LHCN-M2 (cell line): ENCODE measurements around the gene MKX. TPM values are rescaled to one million over a fixed set of nuclear protein-coding genes. Genes with fewer than 3 reads are reported as not detected.

ENCODE experiments used
- DNase-seq: peaks from one replicate; pipeline ENCODE4 v3.0.0-alpha.2; 2012; ENCODE audit warnings: low read depth
- polyA plus RNA-seq: library from polyadenylated mRNA; unstranded; fragments of >200 nt; gene quantifications from one replicate; pipeline ENCODE4 v1.2.1, GENCODE V29; 2012; ENCODE audit warnings: missing spikeins
- total RNA-seq: library from RNA; depleted of rRNA; stranded (reverse); fragments of >200 nt; gene quantifications from 2 replicates; pipeline ENCODE4 v1.2.3, GENCODE V29; 2014; rRNA removed

MKX gene, protein sequence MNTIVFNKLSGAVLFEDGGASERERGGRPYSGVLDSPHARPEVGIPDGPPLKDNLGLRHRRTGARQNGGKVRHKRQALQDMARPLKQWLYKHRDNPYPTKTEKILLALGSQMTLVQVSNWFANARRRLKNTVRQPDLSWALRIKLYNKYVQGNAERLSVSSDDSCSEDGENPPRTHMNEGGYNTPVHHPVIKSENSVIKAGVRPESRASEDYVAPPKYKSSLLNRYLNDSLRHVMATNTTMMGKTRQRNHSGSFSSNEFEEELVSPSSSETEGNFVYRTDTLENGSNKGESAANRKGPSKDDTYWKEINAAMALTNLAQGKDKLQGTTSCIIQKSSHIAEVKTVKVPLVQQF
- total RNA-seq: 0.11 TPM in 1 of 2 replicates, not detected in the other
- polyA plus RNA-seq: 0.30 TPM

DNA sequence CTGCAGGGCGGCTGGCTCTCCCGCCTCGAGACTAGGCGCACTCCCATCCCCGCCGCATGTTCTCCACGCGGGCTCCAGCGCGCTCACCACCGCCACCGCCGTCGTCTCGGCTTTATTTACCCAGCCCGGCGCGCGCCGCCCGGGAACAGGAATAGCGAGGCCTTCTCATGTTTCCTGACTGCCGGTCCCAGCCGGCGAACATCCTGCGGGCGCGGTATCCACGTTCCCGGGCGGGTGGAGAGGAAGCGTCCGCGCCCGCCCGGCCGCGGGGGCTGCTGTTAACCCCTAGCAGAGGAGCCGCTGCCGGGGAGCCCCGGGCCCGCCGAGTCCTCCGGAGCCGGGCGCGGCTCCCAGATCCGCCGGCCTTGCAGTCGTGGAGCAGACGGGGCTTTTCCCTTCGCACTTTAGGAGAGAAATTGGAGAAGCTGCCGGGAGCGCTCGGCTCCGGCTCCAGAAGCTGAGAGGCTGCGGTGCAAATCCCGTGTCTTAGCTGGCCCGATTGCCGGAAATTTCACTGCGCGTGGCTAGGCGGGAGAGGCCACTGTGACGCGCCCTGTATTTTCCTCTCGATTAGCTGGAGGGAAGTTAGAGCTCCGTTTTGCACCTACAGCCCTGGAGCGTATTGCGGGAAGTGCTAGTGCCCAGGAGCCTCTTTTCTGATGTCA lies at the start of gene MKX:
MKX (minus strand) TSS at position 88 of the 665 bp plus-strand sequence. CDS start 2,404 bp downstream, outside the sequence.
- peak; percentile 20 for DNase-seq

DNA sequence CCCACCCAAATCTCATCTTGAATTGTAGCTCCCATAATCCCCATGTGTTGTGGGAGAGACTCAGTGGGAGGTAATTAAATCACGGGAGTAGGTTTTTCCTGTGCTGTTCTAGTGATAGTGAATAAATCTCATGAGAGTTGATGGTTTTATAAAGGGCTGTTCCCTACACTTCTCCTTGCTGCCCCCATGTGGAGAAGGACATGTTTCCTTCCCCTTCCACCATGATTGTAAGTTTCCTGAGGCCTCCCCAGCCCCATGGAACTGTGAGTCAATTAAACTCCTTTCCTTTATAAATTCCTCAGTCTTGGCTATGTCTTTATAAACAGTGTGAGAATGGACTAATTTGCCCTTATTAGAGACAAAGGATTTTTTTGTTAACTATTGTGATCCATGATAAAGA lies 48.5 kb upstream of the MKX start:
- peak; percentile 9 for DNase-seq

DNA sequence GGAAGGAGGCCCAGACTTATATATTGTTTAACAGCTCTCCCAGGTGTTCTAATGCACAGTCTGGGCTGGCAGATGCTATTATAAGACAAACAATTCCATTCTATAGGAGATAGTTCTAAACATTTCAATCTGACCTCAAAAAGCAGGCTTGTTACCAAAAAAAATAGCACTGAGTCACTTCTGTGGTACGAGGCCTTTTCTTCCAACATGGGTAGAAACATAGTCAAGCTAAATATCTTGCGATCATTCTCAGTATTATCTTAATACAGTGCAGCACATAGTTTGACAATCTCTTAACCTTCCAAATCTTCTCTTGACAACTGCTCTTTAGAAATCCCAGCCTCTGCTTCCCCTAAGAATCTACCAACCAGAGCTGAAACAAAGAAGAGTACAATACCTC lies 46.6 kb upstream of the MKX start:
- no peak for DNase-seq

DNA sequence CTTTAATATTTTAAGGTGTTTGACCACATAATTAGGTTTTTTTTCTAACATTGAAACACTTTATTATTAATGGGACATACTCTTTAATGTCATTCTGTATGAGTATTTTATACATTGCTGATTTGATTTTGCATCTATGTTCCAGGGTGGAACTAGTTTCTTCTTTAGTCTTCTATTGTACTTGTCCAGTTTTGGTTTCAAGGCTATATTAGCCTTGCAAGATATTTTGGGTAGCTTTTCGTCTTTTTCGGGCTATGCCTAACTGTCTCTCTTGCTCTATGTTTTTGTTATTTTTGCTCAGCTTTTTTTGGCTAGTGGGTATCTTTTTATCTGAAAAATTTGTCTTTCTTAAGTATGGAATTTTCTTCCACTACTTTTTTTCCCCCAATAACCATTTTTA lies 38.7 kb upstream of the MKX start:
- DNase-seq: no peak

DNA sequence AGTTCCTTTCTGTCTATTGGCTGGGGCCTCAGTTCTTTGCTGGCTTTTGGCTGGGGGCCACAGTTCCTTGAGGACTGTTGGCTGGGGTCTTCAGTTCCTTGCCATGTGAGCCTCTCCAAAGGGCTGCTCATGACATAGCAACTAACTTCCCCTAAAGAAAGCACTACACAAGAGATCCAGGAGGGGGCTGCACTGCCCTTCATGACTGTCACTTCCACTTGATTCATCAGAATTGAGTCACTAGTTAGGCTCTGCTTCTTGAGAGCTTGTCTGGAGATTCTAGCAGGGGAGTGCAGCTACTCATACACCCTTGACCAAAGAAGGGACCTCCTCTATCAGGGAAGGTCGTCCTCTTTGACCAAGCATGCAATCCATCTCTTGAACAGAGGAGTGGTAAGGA lies 38.0 kb upstream of the MKX start:
- peak; percentile 52 for DNase-seq

DNA sequence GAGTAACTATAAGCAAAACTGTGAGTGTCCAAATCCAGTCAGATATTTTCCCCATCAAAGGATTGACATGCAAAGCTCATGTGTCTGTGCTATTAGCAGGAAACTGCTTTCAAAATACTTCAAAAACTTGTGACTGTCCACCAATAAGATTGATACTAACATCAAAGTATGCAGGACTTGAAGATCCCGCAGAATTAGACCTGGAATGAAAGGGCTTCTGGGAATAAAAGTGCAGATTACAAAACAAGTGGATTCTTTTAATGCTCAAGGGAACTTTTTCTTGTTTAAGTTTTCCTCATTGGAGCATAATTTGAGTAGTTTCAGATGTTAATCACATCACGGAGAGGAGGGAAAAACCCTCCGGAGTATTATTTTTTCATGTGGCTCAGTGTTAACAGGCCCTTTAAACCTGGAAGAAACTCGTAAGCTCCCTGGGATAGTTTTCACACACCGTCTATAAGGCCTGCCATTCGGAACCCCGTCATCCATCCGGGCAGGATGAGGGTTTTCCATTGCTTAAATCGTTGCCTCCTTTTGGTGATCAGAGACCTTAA lies 33.9 kb upstream of the MKX start:
- DNase-seq: no peak

DNA sequence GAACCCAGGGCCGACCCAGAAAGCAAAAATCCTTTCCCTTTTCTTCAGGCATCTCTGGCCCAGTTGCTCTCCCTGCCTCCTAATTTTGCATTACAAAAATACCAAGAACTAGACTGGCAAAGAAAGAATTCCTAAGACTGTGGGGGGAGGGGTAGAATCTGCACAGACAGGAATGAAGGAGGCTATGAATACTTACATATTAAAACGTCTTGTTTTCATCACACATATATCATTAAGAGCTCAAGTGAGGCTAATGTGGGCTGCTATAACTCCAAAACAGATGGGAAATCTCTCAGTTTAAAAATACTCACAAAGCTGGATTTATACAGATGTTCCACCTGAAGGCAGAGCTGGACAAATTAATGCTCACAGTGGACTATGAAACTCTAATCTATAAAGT lies 29.2 kb upstream of the MKX start:
- no peak for DNase-seq

DNA sequence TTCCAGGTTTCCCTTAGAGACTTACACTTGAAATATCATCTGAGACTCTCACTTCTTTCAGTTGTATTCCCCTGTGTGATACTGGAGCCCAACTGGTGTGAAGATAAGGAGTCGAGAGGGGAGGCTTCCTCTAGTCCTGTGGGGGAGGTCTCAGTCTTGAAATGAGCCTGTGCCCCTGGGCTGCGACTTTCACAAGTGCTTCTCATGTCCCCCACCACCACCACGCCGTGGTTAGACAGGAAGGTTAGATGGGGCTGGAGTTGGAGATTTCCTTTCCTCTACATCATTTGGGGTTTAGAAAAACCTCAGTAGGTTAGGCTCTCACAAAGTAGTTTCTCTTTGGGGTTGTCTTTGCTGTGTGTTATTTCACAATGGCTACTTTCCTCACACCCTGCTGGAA lies 25.6 kb upstream of the MKX start:
- no peak for DNase-seq

DNA sequence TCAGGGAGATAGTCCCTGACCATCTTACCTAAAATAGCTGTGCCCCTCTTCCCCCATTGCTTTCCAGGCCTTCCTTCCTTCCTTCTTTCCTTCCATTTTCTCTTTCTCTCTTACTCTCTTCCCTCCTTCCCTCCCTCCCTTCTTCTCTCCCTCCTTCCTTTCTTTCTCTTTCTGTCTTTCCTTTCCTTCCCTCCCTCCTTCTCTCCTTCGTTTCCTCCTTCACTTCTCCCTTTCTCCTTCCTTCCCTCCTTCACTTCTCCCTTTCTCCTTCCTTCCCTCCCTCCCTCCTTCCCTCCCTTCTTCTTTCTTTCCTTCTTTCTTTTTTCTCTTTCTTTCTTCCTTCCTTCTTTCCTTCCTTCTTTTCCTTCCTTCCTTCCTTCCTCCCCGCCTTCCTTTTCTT lies 24.6 kb upstream of the MKX start:
- DNase-seq: no peak

DNA sequence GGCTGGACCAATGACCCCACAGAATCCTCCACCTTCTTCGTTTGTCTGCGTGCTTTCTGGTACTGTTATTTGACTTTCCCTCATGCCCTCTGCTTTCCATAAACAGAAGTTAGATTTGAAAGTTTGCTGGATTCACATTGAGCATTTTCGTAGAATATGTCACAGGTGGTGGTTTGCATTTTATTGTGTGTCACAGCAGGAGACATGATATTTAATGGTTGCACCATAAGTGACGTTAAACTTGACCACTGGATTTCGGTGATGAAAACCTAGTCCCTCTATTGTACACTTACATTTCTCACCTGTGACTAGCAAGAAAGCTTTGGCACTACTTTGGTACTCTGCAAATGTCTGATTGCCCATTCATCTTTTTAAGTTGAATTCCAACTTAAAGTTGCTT lies 15.2 kb upstream of the MKX start:
- no peak for DNase-seq

DNA sequence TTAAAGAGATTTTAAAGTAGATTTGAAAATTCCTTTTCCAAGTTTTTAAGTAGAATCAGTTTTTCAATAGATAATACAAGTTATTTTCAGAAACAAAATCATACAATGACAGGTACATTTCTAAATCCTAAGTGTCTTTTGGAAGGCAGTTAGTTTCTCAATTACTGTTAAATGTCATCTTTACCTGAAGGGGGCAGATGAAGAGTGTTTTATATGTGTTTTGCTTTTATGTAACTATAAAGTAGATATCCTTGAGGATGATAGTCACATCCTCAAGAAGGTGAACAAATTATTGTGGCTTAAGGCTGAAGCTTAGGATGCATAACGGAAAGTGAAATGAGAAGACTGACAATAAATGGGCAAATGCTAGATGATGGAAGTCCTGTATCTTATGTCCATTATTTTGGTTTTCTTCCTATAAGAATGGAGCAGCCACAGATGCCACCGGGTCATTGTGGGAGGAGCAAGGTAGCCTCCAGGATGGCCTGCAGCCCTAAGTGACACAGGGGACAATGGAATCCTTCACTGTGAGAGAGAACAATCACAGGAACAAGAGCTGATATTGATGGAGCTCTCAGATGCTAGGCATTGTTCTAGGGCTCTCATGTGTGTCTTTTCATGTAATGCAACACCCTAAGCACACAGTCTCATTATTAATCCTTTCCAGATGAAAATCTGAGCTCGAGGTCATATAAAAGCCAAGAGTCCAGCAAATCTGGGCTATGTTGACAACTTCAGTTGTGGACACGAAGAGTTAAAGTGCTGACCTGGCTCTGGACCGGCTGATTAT lies 14.1 kb upstream of the MKX start:
- DNase-seq: no peak

DNA sequence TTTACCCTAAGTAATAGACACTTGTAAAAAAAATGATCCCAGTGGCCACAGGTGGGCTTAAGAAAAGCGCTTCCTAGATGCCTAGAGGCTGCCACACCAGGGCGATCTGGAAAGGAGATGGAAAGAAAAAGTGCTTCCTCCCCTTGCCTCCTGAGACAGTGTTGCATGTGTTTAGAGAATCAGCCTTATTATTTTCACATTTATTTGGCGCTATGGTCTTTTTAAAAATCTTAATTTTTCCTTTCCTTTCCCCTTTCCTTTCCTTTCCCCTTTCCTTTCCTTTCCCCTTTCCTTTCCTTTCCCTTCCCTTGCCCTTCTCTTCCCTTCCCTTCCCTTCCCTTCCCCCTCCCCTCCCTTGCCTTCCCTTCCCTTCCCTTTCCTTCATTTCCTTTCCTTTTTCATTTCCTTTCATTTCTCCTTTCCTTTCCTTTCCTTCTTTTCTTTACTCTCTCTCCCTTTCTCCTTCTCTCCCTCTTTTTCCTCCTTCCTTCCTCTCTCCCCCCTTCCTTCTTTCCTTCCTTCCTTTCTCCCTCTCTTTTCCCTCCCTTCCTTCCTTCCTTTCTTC lies 7.1 kb upstream of the MKX start:
- DNase-seq: no peak

DNA sequence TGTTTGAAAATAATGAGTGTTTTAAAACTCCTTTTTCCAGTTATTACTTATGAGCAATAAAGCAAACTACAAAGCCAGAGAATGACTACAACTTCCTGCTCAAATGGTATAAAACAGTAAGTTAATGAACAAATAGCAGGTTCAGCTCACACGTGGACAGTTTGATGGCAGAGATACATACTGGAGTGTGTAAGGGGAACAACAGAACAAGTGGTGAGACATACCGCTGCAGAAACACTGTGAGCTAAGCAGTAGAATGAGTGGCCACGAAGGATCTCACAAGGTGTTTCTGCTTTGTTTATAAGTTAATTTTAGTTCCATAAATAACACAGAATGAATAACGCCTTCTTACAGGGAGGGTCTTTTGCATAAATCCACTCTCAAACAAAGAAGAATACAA lies 3.0 kb upstream of the MKX start:
- DNase-seq: no peak

DNA sequence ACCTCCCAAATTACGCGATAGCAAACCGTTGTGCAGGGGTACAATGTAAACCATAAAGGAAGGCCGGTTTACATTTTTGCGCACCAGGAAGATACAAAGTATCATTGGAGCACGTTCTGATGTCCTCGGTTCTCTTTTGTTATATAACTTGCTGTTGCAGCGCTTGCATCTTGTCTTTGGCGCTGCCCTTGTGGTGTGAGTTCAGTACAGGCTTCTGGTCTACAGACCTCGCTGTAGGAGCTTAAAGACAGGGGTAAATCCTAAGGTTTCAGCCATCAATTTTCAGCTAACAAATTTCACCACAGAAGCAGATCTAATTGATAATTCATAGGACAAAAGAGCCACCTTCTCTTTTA lies 1.5 kb upstream of the MKX start:
- DNase-seq: no peak

DNA sequence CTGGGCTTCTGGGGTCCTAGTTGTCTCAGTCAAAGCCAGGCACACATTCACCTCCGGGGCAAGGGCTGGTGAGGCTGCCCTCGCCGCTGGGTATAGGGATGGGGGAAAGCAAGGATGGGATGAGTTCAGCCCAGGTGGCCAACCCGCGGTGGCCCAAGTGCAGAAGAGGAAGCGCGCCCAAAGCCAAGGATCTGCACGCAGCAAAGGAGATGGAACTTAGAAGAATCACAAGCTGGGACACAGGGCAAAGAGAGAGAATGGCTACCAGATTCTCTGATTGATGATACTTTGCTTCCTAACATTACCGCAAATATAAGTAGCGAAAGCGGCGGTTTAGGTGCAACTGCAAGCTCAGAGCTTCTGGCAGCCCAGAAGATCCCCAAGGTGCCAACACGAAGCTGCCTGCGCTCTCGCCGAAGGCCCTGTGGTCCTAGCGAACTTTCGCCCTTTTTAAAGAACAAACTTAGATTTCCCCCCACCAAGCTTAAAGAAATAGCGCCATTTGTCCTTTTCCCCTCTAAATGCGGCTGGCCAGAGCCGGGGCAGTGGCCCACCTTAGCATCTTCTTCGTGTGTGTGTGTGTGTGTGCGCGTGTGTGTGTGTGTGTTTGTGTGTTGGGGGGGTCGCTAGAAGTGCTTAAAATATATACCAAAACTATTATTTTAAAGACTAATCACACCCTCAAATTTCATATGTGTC lies 927 bp upstream of the MKX start:
- no peak for DNase-seq

DNA sequence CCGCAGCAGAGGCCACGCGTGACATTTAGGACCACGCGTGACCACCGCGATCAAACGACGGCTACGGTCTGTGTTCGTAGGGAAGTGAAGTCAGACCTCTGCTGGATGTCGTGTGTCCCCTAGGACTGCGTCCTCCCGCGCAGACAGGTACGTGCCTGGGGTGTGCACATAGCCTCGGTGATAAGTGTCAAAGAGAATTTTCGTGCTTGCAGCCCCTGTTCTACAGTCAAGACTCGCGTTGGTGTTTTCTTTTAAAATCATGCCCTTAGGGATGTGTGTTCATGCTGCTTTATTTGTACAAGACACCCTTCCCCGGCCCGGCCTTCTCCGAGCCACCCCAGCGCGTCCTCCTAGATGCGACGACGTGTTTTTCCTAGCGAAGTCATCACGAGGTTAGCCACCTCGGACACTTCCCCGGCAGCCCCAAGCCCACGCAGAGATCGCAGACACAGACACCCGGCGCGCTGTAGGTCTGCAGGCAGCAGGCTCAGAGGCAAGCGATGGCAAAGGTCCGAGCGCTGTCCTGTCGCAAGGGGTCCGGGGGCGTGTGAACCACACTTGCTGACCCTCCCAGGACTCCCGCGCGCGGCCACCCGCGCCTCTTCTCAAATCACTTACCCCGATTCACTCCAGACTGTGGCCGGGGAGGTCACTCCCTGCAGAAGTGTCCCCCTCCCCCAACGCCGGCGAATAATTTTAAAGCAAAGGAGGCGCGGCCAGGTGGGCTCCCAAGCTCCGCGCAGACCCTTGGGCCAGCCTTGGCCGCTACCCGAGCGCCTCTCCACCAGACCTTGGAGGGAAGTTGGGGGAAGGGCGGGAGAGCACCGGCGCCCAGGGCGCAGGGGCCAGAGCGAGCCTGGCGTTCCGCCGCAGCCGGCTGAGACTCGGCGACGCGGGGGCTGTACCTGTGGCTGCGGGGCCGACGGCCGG lies 552 bp downstream of the MKX start:
- no peak for DNase-seq

DNA sequence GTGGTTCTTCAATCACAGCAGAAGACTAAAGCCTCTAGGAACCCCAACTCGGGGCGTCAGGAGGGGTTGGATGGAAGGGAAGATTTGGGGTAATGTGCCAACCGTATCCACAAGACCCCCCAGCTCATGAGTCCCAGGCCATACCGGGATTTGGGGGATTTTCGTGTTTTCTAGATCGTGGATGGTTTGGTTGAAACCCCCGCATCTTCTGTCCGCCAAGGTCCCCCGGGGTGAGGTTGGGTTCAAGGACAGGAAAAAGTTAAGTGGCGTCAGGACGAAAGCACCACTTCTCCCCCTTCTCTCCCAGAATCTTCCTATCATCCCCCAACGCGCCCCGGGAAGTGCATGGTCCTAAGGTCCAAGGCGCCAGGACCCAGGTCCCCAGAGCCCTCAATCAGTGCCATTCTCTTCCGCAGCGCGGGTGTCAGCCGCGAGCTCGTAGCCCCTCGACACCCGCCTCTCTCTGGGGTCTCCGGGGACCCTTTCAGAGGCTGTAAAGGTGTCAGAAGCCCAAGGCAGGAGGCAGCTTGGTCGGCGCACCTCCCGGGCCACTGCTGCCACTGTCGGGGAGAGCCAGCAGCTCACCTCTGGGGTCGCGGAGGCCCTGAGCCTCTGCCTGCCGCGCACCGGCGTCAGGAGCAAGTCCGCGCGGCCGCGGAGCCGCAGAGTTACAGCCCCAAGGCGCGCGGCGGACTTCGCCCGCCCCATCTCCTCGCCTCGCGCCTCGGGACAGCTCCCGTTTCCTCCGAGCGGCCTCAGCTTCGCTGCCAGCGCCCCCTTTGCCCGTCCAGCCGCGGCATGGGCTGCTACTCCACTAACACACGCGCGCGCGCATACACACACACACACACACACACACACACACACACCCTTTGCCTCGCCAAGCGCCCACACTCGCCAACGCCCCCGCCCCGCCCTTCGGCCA lies 1.5 kb downstream of the MKX start:
- peak; percentile 10 for DNase-seq

DNA sequence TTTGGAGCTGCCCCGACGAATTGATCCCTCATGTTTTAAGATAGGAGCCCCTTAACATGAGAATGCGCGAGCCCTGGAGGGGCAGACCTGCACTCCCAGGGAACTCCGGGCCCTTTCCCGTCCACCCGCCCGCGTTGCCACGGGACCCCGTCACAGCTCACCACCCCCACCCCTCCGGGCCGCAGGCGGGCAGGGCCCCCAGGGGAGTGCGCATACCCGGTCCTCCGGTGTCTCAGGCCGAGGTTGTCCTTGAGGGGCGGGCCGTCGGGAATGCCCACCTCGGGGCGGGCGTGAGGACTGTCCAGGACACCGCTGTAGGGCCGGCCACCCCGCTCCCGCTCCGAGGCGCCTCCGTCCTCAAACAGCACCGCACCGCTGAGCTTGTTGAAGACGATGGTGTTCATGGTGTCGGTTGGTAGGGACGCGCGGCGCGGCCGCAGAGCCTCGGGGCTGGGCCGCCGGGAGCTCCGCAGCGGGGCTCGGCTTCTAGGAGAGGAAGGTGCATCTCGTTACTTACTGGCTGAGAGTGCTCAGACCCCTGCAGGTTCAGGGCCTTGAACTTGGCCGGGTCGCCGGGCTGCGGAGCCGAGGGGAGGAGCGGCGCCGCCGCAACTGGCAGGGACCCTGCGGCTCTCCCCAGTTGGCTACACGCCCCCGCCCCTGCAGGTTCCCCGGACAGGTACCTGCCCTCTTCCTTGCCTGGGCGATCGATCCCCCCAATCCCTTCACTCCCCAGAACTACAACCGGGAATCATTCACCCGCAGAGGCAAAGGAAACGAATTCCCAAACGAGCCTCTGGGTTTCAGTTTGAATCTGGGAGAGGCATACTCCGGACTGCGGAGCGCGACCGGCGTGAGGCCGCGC lies 2.4 kb downstream of the MKX start:
- no peak for DNase-seq
